MCF 10A (cell line): ENCODE measurements around the gene TRAPPC5. TPM values are rescaled to one million over a fixed set of nuclear protein-coding genes. Genes with fewer than 3 reads are reported as not detected.

ENCODE experiments used
- BruUV-seq: library from RNA; stranded (reverse); fragments of 400-500 nt; replicated peaks from 2 replicates; lab custom pipeline; 2021; lab: Mats Ljungman, UMichigan
- CTCF ChIA-PET: fragments of 300-600 bp; sonication (Branson Sonifier 250); formaldehyde crosslinking; extraction: SDS; loops from one replicate; lab custom pipeline; 2021; ENCODE audit warnings: antibody characterized with exemption, inconsistent platforms; lab: Yijun Ruan, JAX
- POLR2A ChIA-PET: fragments of 300-600, 350-650 bp; sonication (Branson Sonifier 250); formaldehyde crosslinking; extraction: SDS; loops from one replicate; lab custom pipeline; 2020; ENCODE audit warnings: antibody characterized with exemption, inconsistent platforms; lab: Yijun Ruan, JAX
- DNase-seq: peaks from one replicate; pipeline ENCODE4 v3.0.0-alpha.2; 2018; ENCODE audit not compliant: unreplicated experiment
- H3K27ac Mint-ChIP-seq: one replicate; pipeline ENCODE4 v1.8.0; 2022; ENCODE audit warnings: mild to moderate bottlenecking, low read depth, mixed read lengths; ENCODE audit not compliant: unreplicated experiment
- H3K27me3 Mint-ChIP-seq: one replicate; pipeline ENCODE4 v1.8.0; 2022; ENCODE audit warnings: mixed read lengths; ENCODE audit not compliant: insufficient read depth, unreplicated experiment
- H3K36me3 Mint-ChIP-seq: one replicate; pipeline ENCODE4 v1.8.0; 2022; ENCODE audit warnings: mild to moderate bottlenecking, moderate library complexity, mixed read lengths; ENCODE audit not compliant: insufficient read depth, unreplicated experiment
- H3K4me1 Mint-ChIP-seq: one replicate; pipeline ENCODE4 v1.8.0; 2022; ENCODE audit warnings: mixed read lengths; ENCODE audit not compliant: insufficient read depth, unreplicated experiment
- H3K4me3 Mint-ChIP-seq: one replicate; pipeline ENCODE4 v1.8.0; 2022; ENCODE audit warnings: mild to moderate bottlenecking, moderate library complexity, mixed read lengths; ENCODE audit not compliant: unreplicated experiment
- H3K9me3 Mint-ChIP-seq: one replicate; pipeline ENCODE4 v1.8.0; 2022; ENCODE audit warnings: mixed read lengths; ENCODE audit not compliant: unreplicated experiment
- CTCF ChIP-seq: fragments of 200-600 bp; IDR thresholded peaks from one replicate; pipeline ENCODE4 v1.8.0; 2022; ENCODE audit warnings: antibody characterized with exemption, mild to moderate bottlenecking; ENCODE audit not compliant: unreplicated experiment
- intact Hi-C: fragments of 100-400 bp; cut with micrococcal nuclease; formaldehyde crosslinking; loops from 2 replicates; pipeline ENCODE4 v1.14.1; 2022
- total RNA-seq: library from RNA; stranded (reverse); gene quantifications from 2 replicates; pipeline ENCODE4 v1.2.3, GENCODE V29; 2022

TRAPPC5 gene
- total RNA-seq, 1 experiment from 2014 or later = 123 TPM

- Mint-ChIP-seq H3K36me3 (peaks cover 20% of the 10 kb centered on the region), H3K4me1 (peaks cover 5% of the 10 kb centered on the region), H3K4me3 (no peak overlapping the region), H3K27me3 (no peaks in the 10 kb centered on the region), H3K27ac (no peak overlapping the region), H3K9me3 (no peaks in the 10 kb centered on the region)
- BruUV-seq = no TSS peak
- POLR2A ChIA-PET = interaction anchor here (1.1 kb wide), 1 partner anchor 24 kb away, joined by 3 read pairs; the partner anchor contains the start of gene RETN
- no peak for DNase-seq
- CTCF ChIA-PET = interaction anchor here (0.7 kb wide), 1 partner anchor 10 kb away, joined by 3 read pairs; no protein-coding TSS in a partner anchor
- no peak for TF ChIP-seq CTCF
- intact Hi-C loops = no loop called here
Measured at GRCh38 chr19:7644550-7644877, 36.1 kb upstream of the TRAPPC5 start.

DNA sequence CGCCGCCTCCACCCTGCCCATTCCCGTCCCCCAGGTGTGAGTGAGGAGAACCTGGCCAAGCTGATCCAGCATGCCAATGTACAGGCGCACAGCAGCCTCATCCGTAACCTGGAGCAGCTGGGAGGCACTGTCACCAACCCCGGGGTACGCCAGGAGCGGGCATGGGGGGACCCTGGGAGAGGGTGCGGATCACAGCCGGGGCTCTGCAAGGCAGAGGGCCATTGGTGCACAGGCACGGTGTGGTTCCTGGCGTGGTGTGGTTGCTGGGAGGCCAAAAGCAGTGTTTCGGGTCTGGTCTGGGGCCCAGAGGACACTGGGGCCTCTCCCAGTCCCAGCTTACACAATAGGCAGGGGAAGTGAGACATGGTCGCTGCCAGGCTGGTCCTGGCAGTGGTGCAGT lies 35.5 kb upstream of the TRAPPC5 start:
- H3K9me3 Mint-ChIP-seq = no peaks in the 10 kb centered on the region
- DNase-seq = no peak
- no peak for TF ChIP-seq CTCF
- intact Hi-C loops = no loop called here
- H3K27me3 Mint-ChIP-seq = no peaks in the 10 kb centered on the region
- ChIA-PET CTCF (interaction anchor here (0.7 kb wide), 1 partner anchor 10 kb away, joined by 3 read pairs; no protein-coding TSS in a partner anchor), POLR2A (interaction anchor here (1.1 kb wide), 1 partner anchor 23 kb away, joined by 3 read pairs; the partner anchor contains the start of gene RETN)
- H3K4me3 Mint-ChIP-seq = no peak overlapping the region
- no TSS peak for BruUV-seq
- peaks cover 20% of the 10 kb centered on the region for H3K36me3 Mint-ChIP-seq
- H3K27ac Mint-ChIP-seq = no peak overlapping the region
- H3K4me1 Mint-ChIP-seq = peaks cover under 1% of the 10 kb centered on the region

DNA sequence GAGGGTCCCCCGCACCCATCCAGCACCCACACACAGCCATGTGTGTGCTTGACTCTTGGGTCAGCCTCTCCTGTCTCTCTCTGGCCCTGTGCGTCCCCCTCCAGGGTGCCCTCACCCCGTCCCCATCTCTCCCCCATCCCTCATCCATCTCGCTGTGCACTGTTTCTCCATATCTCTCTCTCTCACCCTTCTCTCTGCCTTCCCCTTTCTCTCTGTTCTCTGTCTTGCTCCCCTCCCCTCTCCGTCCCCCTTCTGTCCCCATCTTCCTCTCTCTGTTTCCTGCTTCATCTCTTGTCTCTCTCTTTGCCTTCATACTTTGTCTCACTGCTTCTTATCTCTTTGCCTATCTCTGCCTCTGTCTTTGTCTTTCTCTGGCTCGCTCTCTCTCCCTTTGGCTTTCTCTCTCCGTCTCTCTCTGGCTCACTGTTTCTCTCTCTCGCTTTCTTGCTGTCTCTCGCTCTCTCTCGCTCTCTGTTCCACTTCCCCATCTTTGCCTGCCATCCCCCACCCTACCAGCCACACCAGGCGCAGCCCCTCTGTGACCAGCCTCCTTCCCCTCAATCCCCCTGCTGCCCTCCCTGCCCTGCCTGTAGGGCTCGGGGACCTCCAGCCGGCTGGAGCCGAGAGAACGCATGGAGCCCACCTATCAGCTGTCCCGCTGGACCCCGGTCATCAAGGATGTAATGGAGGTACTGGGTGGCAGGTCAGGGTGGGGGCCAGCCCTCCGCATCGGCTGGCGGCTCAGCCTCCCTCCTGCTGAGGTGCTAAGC lies 34.8 kb upstream of the TRAPPC5 start:
- DNase-seq = no peak
- no peaks in the 10 kb centered on the region for H3K9me3 Mint-ChIP-seq
- POLR2A ChIA-PET = no interaction called here
- no peaks in the 10 kb centered on the region for H3K4me1 Mint-ChIP-seq
- H3K27ac Mint-ChIP-seq = peak overlapping the region; percentile 37
- H3K27me3 Mint-ChIP-seq = no peaks in the 10 kb centered on the region
- TF ChIP-seq CTCF = no peak
- no peak overlapping the region for H3K4me3 Mint-ChIP-seq
- intact Hi-C loops = no loop called here
- peaks cover 20% of the 10 kb centered on the region for H3K36me3 Mint-ChIP-seq
- no TSS peak for BruUV-seq
- CTCF ChIA-PET = no interaction called here

GRCh38 chr19:7646426-7646700 lies 34.3 kb upstream of the TRAPPC5 start:
- Mint-ChIP-seq H3K27me3 (no peaks in the 10 kb centered on the region), H3K4me3 (no peak overlapping the region), H3K36me3 (peaks cover 20% of the 10 kb centered on the region), H3K27ac (peak overlapping the region; percentile 37), H3K4me1 (no peaks in the 10 kb centered on the region), H3K9me3 (no peaks in the 10 kb centered on the region)
- TF ChIP-seq CTCF = no peak
- intact Hi-C loops = no loop called here
- ChIA-PET POLR2A (no interaction called here), CTCF (no interaction called here)
- BruUV-seq = no TSS peak
- no peak for DNase-seq
